ENCODE data around the gene TMEM184A. TPM values are rescaled to one million over a fixed set of nuclear protein-coding genes. Genes with fewer than 3 reads are reported as not detected.

Gene TMEM184A
- total and polyA plus RNA-seq, 2 donors (not counting 3 experiments of a cell fraction or from before 2014, with no cell fraction given) = 0.48 TPM; not detected in 1

DNA sequence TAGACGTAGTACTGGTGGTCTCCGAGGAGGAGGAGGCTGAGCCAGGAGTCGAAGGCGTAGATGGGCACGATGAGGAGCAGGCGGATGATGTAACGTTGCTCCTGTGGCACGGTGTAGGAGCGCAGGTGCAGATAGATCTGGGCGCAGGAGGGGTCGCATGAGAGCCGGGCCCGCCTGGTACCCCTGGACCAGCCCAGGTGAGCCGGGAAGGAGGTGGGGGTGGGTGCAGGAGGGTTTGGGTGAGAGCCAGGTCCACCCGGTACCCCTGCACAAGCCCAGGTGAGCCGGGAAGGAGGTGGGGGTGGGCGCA, 5.2 kb downstream of the TMEM184A start:
- H3K9me3 ChIP-seq (replicated peaks; ENCODE audit: control insufficient read depth, insufficient read depth, low read length) = no peaks in the 10 kb centered on the region
- DNase-seq (ENCODE audit: low read depth, low spot score) = no peak
- TF ChIP-seq JUN (IDR thresholded peaks at IDR 0.05; ENCODE audit: borderline replicate concordance, insufficient read depth, insufficient read length, low read depth) (no peak), EZH2 (IDR thresholded peaks at IDR 0.05; ENCODE audit: borderline replicate concordance, low read depth, low read length, severe bottlenecking) (no peak), FOS (IDR thresholded peaks at IDR 0.05; ENCODE audit: borderline replicate concordance, insufficient read depth, low read length) (no peak), MYC (IDR thresholded peaks at IDR 0.05; ENCODE audit: low read depth, low read length) (no peak), POLR2A (IDR thresholded peaks at IDR 0.05; ENCODE audit: low read depth, low read length) (no peak), POLR2AphosphoS5 (IDR thresholded peaks at IDR 0.05; ENCODE audit: insufficient read depth, low read depth, low read length) (no peak), GATA2 (IDR thresholded peaks at IDR 0.05; ENCODE audit: insufficient read depth, insufficient read length, low read depth, low read length) (no peak)
- TF ChIP-seq, protein P1, sequence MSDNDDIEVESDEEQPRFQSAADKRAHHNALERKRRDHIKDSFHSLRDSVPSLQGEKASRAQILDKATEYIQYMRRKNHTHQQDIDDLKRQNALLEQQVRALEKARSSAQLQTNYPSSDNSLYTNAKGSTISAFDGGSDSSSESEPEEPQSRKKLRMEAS (IDR thresholded peaks at IDR 0.05; ENCODE audit: insufficient read depth, insufficient read length) = no peak
- TF ChIP-seq, protein P2, sequence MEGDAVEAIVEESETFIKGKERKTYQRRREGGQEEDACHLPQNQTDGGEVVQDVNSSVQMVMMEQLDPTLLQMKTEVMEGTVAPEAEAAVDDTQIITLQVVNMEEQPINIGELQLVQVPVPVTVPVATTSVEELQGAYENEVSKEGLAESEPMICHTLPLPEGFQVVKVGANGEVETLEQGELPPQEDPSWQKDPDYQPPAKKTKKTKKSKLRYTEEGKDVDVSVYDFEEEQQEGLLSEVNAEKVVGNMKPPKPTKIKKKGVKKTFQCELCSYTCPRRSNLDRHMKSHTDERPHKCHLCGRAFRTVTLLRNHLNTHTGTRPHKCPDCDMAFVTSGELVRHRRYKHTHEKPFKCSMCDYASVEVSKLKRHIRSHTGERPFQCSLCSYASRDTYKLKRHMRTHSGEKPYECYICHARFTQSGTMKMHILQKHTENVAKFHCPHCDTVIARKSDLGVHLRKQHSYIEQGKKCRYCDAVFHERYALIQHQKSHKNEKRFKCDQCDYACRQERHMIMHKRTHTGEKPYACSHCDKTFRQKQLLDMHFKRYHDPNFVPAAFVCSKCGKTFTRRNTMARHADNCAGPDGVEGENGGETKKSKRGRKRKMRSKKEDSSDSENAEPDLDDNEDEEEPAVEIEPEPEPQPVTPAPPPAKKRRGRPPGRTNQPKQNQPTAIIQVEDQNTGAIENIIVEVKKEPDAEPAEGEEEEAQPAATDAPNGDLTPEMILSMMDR (IDR thresholded peaks at IDR 0.05; ENCODE audit: extremely low read depth in 1 of 2, insufficient read depth in 1 of 2, low read depth in 1 of 2, low read length in 2 of 2) = no peak
- H3K4me2 ChIP-seq (ENCODE audit: insufficient read depth, low read length) = no peak overlapping the region
- ChIA-PET CTCF (no interaction called here), POLR2A (no interaction called here)
- H3K27me3 ChIP-seq (ENCODE audit: control insufficient read depth in 2 of 2, insufficient read depth in 2 of 2, low read length in 2 of 2) = no peaks in the 10 kb centered on the region
- no peaks in the 10 kb centered on the region for H3K9me1 ChIP-seq (replicated peaks; ENCODE audit: control insufficient read depth, extremely low read depth, insufficient read depth, low read length)
- H3K9ac ChIP-seq (replicated peaks; ENCODE audit: extremely low read depth, insufficient read depth, low read length) = no peak overlapping the region
- dilution Hi-C loops (cut with MboI; ENCODE audit: extremely low pct_ligation_motif_present, low sequenced_read_pairs) (no loop called here), intact Hi-C loops (cut with micrococcal nuclease) (no loop called here)
- FAIRE-seq = no peak
- H3K27ac ChIP-seq (ENCODE audit: insufficient read depth, low read depth, low read length) = no peak overlapping the region
- no TSS peak for BruUV-seq (replicated peaks)
- H3K4me3 ChIP-seq (replicated peaks in 1 of 3; ENCODE audit: insufficient read depth in 1 of 3, low read depth in 1 of 3, low read length in 3 of 3) = no peak overlapping the region
- no peaks in the 10 kb centered on the region for H4K20me1 ChIP-seq (replicated peaks; ENCODE audit: control insufficient read depth, extremely low read depth, insufficient read depth, low read length)
- H3K36me3 ChIP-seq (ENCODE audit: control insufficient read depth in 2 of 2, extremely low read depth in 1 of 2, insufficient read depth in 2 of 2, low read length in 2 of 2) = no peaks in the 10 kb centered on the region
- no peak overlapping the region for H2AFZ ChIP-seq (ENCODE audit: low read depth, low read length)
- H3K79me2 ChIP-seq (ENCODE audit: control insufficient read depth, insufficient read depth, low read length) = no peaks in the 10 kb centered on the region
- H3K4me1 ChIP-seq (ENCODE audit: control insufficient read depth, extremely low read depth, insufficient read depth, low read length) = no peaks in the 10 kb centered on the region

Measured in endothelial cell of umbilical vein (primary cell).